HG03135 (cell line): ENCODE measurements around the gene RNF220.
"Not testable (repeated sequence)": the region's sequence is repeated elsewhere in the genome, so short reads cannot be mapped to it uniquely, and the experiment has no call there.

ENCODE experiments used
- ATAC-seq: cut with Tn5 transposase; IDR thresholded peaks from one replicate; pipeline ENCODE4 v1.9.1; 2021; ENCODE audit warnings: mild to moderate bottlenecking, moderate library complexity; ENCODE audit not compliant: unreplicated experiment

The RNF220 gene

DNA sequence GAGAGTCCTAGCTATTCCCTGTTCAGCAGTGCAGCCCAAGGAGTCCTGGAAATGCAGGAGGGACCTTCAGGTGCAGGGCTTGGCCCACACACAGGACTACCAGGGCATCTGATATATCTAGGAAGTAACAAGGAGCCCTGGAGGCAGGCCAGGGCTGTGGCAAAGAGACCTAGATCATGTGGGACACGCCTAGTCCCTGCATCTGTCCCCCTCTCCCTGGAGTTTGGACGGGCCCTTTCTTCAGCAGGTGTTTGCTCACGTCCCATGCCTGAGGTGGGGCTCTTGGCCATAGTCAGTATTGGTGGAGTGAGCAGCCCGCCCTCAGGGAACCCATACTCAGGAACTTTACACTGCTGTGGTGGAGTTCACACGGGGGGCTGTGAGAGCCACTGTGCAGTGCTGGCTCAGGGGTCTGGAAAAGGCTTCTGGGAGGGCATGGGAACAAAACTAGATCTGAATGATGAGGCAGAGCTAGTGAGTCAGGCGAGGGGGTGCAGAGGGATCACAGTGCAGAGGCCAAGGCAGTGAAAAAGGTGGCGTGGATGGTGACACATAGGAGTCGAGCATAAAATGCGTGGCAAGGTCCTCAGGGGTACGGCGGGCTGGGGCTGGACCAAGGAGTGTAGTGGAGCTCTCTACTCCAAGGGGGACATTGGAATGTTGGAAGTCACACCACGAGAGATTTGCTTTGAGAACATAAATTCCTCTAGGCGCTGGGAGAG is 243.6 kb downstream of the RNF220 start:
- no peak for ATAC-seq

DNA sequence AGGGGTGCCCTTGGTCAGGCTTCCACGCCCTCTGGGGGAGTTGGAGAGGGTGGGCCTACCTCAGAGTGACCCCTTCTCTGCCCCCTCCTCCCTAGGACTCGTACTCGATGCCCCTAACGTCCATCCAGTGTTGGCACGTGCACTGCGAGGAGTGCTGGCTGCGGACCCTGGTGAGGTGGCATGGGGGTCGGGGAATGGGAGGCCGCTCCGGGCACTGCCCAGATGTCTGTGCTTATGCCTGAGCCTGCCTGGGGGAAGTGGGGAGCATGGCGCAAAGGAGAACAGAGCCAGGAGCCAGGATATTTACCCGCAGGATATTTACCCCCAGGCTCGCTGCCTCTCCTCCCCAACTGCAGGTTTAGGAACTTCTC is 244.7 kb downstream of the RNF220 start:
- ATAC-seq = no peak

DNA sequence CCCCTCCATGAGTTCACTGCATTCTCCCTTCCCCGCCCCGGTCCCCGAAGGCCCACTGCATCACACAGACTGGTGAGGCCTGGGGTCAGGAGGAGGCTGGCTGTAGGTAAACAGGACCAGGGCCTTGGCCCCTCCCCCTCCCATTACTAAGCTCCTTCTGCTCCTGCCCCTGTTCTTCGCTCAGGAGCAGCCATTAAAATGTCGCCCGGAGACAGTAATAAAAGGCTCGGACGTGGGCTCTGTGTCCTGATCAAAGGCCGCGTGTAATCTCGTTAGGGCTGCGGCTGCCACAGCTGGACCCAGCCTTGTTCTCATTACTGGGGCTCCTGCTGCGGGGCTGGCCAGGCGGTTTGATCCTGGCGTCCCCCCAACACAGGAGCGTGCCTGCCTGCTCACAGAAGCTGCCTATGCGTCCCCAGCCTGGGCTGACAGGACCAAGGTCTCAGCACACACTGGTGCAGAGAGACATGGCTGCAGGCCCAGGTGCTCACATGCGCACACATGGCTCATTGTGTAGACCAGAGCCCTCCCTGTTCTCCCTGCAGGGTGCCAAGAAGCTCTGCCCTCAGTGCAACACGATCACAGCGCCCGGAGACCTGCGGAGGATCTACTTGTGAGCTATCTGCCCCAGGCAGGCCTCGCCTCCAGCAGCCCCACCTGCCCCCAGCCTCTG is 245.2 kb downstream of the RNF220 start:
- ATAC-seq = no peak

DNA sequence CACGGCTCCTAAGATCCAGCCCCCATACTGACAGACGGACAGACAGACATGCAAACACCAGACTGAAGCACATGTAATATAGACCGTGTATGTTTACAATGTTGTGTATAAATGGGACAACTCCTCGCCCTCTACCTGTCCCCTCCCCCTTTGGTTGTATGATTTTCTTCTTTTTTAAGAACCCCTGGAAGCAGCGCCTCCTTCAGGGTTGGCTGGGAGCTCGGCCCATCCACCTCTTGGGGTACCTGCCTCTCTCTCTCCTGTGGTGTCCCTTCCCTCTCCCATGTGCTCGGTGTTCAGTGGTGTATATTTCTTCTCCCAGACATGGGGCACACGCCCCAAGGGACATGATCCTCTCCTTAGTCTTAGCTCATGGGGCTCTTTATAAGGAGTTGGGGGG is 246.0 kb downstream of the RNF220 start:
- no peak for ATAC-seq

DNA sequence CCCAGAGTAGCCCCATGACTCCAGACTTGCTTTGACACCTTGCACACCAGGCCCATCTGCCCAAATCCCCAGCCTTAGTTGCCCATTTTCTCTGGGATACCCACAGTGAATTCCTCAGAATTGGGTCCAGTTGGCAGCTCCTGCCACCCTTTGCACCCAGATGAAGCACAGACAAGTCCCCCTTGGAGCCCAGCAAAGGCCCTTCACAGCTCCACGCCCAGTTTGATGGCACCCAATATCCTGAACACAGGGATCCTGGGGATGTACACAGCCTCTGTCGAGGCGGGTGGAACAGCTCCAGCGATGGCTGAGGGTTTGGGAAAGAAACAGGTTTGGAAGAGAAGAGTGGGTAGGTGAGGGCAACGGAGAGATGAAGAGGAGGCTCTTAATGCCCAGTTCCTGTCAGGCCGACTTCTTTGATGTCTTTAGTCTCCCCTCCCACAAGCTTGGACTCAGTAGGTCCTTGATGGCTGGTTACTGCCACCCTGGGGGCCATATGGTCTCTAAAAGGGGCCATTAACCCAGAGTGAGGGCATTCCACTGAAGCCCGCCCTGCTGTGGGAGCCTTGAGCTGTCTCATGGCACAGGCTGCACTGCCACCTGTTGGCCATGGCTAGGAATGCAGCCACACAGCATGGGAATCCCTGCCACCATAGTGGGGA is 247.5 kb downstream of the RNF220 start:
- ATAC-seq = no peak

DNA sequence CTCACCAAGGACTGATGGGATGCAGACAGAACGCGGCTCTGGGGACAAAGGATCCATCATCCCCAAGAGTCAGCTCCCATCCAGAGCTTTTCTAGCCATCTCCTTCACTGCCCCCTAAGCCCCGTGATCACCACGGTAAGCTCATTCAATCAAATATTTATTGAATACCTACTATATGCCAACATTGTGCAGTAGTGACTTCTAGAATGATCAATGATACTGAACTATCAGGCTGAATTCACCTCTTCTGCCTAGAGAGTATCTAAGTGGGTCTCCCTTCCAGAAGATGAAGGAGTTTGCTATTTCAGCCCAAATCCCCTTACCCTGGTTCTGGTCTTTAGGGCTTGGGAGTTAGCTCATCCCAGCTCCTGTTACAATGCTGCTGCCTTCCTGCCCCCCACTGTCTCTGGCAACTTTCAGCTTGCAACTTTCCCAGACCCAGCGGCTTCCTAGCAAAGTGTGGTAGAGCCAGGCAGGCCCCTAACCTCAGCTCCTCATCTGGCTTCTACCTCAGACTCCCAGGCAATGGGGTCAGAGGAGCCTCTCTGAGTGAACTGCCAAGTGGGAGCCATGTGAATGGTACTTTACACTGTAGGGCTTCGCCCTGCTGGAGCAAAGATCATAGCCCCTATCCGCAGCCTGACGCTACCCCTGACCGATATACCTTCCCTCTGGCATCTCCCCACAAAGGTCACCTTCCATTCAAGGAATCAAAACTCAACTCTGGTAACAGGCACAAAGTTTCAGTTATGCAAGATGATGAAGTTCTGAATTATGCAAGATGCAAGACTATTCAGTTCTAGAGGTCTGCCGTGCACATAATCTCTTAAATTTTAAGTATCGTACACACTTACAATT is 248.3 kb downstream of the RNF220 start:
- ATAC-seq = no peak

DNA sequence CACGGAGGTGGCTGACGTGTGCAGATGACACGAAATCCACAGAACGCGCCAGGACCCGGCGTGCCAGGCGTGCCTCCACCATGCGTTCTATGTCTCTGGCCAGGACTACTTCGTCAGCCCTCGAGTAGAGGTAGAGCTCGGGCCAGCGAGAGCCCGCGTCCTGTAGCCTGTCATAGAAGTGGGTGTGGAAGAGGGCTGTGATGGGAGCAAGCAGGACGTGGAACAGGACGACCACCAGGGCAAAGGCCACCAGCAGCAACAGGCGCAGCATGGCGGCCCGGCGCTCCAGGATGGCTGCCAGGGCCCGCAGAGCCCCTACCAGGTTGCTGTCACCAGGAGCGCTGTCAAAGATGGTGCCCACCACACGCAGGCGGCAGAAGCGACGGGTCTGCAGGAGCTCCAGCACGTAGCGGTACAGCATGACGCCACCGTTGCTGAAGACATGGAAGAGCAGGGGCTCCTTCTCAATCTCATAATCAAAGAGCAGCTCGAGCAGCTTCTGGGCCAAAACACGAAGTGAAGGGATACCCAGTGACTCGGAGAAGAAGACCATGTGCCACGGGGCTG is 249.6 kb downstream of the RNF220 start:
- ATAC-seq = no peak

DNA sequence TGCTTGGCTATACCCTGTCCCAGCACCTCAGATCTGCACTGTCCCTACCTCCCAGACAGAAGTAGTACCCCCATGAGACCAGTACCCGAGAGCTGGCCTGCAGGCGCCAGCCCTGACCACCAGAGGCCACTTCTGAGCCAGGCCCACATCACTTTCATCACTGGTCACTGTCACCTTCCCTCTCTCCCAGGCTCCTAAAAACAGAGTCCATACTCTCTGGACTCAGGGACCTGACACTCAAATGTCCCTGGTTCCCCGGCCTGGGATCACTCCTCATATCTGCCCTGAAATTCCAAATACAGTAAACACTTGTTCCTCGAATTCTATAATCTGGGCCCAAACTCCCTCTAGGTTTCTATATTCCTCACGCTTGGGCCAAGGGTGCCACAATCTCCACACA is 250.6 kb downstream of the RNF220 start:
- ATAC-seq = no peak

DNA sequence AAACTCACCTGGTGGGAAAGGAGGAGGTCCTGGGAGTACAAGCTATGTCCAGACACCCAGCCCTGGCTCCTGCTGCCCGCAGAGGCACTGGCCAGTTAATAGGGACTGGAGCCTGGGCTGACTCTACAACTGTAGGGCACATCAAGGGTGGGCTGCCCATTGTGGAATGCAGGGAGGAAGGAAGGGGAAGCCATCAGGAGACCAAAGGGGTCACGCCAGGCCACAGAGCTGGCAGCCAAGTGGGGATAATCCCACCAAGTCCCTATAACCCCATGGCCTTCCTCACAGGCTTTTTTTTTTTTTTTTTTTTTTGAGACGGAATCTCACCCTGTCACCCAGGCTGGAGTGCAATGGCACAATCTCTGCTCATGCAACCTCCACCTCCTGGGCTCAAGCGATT is 254.5 kb downstream of the RNF220 start:
- no peak for ATAC-seq

DNA sequence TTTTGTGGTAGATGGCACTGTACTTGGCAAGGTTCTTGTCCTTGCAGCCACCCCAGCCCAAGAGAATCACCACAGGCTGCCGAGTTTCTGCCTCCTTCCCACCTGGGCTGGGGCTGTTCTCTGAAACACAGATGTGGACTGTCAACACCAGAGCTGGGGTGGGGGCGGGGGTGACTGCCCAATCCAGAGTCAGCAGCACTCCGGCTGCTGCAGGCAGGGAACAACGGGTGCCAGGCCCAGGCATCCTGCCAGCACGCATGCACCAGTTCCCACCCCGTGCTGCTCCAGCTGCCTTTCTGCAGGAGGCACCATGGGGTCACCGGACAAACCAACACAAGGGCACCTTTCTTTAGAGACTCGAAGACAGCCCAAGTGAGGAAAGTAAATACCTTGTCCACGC is 255.1 kb downstream of the RNF220 start:
- ATAC-seq = no peak

DNA sequence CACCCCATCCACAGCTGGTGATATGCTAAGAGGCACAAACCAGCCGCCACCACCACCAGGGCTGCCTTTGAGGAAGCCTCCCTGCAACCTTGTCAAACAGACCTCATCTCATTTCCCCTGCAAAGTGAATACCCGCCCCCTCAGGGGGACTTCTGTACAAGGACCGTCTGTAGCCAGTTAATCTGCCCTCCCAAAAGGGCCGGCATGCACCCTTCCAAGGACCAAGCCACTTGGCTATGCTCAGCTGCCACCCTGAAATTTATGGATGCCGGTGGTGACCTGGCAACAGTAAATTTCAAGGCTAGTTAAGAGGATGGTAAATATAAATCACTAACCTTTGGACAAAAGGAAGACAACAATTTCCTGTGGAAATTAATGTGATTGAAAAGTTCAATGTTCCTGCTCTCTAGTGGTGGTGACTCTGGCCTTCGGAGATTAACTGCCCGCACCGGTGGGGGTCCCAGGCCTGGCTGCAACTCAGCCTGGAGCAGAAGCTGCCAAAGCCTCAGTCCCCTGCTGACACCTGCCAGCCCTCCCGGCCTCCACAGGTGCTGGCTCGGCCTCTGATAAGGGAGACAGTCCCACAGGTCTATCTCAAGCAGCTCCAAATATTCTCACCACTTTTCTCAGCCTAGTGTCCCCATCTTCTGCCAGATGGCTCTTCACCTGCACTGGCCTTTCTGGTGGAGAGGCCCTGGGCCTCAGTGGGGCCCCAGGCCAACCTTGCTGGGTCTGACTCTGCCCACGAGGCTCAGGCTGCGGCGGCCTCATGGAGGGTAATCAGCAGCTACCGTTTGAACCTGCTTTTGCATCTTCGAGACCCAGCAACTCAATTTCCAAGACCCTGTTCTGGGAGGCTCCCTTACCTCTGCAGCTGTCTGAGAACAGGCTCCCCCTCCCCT is 257.0 kb downstream of the RNF220 start:
- ATAC-seq = no peak

DNA sequence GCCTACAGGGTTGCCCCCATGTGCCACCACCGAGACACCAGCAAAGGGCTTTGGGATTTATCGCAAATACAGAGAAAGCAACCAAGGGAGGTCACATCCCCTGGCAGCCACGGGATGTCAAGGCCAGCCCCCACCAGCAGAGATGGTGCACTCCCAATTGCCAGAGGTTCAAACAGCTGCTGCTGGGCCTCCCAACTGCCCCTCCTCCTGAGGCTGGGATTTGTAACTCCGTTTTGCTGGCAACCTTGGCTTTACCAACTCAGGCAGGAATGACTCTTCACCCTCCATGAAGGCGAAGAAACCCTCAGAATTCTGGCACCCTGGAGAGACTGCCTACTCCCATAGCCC is 257.6 kb downstream of the RNF220 start:
- ATAC-seq = no peak

DNA sequence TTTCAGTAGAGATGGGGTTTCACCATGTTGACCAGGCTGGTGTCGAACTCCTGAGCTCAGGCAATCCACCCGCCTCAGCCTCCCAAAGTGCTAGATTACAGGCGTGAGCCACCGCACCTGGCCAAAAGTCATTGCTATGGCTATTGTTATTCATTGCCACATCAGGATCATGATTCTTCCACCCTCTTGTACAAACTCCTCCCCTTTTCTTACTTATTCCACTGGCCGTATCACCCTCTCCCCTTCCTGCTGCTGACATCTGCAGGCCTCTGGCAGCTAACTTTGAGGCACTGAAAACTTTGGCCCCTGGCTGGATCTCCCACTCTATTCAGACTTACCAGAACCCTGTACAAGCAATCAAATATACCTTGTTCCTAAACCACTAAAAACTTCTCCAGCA is 258.4 kb downstream of the RNF220 start:
- no peak for ATAC-seq

DNA sequence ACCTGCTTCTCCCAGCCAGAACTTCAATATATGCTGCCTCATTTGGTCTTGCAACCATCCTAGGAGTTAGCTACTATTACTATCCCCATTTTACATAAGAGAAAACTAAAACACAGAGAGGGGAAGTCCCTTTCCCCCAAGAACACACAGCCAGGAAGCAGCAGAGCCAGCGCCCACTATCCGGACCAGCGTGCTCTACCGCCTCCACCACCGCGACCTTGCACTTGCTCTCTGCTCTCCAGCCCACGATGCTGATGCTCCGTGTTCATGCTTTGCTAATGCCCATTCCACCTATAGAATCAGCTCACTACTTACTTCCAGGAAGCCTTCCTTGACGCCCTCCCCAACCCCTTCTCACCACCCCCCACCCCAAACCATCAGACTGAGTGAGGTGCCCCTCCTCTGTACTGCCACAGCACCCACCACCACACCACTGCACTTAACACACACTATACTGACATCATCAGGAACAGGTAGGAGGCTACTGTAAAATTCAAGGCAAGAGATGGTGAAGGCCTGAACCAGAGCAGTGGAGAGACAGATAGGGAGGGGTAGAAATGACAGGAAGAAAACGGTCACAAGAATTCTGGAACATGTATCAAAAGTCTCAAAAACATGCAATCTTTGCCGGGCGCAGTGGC is 259.8 kb downstream of the RNF220 start:
- no peak for ATAC-seq

DNA sequence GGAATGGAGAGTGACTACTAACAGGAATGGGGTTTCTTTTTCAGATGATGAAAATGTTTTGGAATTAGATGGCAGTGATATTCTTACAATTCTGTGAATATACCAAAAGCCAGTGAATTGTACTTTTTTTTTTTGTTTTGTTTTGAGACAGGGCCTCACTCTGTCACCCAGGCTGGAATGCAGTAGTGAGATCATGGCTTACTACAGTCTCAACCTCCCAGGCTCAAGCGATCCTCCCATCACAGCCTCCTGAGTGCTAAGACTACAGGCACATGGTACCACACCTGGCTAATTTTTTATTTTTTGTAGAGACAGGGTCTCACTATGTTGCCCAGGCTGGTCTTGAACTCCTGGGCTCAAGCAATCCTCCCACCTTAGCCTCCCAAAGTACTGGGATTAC is 261.7 kb downstream of the RNF220 start:
- ATAC-seq = not testable (repeated sequence)

DNA sequence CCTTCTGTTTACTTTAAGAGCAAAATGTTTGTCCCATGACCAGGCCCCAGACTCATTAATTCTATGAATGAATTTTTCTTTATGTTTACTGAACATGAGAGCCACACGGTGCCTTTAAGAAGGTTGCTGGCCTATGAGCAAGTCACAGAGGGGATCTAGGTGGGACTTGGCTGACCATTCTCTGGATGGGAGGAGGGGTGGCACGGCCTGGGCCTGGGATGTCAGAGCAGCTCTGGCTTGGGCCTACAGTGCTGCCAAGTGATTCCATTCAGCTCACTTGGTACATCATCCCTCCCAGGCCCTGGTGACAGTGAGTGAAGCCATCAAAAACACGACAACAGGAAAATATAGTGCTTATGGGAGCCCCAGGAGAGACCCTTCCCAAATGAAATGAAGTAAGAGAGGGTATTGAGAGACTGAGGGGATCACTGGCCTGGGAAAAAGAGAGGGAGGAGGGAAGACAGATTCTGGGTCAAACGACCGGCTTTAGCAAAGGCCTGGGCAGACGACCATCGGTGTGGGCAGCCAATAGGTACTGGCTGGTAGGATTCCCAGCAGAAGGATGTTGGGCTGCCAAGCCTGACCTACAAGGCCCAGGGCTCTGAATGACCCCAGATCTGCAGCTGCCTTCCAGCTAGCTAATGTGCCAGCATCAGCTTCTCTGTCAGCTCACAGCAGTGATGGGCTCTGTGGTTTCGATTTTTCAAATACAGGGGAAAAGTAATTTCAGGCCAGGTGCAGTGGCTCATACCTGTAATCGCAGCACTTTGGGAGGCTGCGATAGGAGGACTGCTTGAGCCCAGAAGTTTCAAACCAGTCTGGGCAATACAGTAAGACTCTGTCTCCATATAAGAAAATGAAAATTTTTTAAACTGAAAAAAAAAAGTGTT is 265.9 kb downstream of the RNF220 start:
- ATAC-seq = no peak

DNA sequence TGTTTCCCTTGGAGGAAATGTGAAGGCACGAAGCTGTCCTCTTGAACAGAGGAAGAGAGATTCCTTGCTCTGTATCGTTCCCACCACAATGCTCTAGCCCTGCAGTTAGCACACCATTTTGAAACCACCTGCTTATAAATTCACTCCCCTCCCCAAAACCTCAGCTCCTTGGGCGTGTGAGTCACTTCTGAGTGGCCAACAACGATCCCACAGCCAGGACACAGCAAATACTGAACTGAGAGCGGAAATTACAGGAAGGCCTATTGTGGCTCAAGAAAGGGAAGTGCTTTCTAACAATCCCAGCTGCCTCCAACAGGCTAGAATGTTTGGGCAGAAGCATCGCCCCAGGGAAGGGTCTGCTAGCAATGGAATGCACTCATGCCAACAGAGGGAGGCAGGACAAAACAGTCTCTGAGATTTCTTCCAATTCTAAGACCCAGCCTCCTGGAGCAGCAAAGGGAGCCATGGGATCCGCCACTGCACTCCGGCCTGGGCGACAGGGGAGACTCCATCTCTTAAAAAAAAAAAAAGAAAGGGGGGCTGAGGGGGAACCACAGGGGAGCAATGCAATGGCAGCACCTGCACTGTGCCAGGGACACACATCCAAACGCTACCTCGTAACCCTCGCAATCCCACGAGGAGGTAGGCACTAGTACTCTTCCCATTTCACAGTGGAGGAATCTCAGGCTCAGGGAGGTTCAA is 267.4 kb downstream of the RNF220 start:
- no peak for ATAC-seq
